Measurements from ENCODE around the gene CCDC167.

DNA sequence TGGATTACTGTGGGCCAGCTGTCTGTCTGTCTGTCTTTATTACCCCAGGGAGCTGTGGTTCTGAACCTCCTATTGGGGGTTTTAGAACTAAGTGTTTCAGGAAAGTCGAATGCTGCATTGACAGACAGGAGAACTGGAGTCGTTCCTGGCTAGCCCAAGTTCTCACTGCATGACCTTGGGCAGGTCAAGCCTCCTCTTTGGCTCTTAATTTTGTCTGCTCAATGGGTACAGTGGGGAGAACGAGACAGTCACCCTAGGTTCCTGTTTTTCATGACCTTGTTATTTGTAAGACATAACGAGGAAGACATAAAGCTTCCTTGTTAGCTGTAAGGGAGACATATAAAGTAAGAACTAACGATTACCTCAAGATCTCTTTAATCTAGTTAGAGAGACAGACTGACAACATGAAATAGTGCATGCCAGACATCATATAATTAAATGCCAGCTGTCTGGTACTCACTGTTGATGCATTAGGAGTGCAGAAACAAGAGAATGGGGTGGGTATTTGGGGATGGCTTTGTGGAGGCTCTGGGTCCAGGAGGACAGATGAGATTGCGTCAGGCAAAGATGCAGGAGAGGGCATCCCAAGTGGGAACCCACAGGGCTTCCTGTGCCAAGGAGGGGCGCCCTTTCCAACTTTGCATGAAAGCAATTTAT, 3.7 kb upstream of the CCDC167 start:
- TF ChIP-seq CTCF (IDR thresholded peaks at IDR 0.05) (no peak), EZH2 (IDR thresholded peaks at IDR 0.05; ENCODE audit: borderline replicate concordance, insufficient read depth, low read depth, low read length, poor library complexity, severe bottlenecking) (no peak)

Data from B cell (primary cell).